Mucosa of gallbladder (tissue), 1 donor: ENCODE measurements around the gene TGFBR2. TPM values are rescaled to one million over a fixed set of nuclear protein-coding genes. Genes with fewer than 3 reads are reported as not detected.

Experiments used
- DNase-seq: peaks from one replicate; pipeline ENCODE4 v3.0.0-alpha.2; 2020; ENCODE audit warnings: low spot score
- total RNA-seq: library from RNA; stranded (reverse); gene quantifications from one replicate; pipeline ENCODE4 v1.2.1, GENCODE V29; 2021
- donor health status: DM: no; HTN: no; CAD: no.

The TGFBR2 gene
- total RNA-seq: 144 TPM

DNA sequence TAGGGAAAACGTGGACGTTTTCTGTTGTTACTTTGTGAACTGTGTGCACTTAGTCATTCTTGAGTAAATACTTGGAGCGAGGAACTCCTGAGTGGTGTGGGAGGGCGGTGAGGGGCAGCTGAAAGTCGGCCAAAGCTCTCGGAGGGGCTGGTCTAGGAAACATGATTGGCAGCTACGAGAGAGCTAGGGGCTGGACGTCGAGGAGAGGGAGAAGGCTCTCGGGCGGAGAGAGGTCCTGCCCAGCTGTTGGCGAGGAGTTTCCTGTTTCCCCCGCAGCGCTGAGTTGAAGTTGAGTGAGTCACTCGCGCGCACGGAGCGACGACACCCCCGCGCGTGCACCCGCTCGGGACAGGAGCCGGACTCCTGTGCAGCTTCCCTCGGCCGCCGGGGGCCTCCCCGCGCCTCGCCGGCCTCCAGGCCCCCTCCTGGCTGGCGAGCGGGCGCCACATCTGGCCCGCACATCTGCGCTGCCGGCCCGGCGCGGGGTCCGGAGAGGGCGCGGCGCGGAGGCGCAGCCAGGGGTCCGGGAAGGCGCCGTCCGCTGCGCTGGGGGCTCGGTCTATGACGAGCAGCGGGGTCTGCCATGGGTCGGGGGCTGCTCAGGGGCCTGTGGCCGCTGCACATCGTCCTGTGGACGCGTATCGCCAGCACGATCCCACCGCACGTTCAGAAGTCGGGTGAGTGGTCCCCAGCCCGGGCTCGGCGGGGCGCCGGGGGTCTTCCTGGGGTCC, at the start of gene TGFBR2:
TGFBR2 (plus strand) TSS at position 301 of the 731 bp plus-strand sequence; CDS start at position 584, 283 bp downstream.
- DNase-seq: peak; percentile 95

DNA sequence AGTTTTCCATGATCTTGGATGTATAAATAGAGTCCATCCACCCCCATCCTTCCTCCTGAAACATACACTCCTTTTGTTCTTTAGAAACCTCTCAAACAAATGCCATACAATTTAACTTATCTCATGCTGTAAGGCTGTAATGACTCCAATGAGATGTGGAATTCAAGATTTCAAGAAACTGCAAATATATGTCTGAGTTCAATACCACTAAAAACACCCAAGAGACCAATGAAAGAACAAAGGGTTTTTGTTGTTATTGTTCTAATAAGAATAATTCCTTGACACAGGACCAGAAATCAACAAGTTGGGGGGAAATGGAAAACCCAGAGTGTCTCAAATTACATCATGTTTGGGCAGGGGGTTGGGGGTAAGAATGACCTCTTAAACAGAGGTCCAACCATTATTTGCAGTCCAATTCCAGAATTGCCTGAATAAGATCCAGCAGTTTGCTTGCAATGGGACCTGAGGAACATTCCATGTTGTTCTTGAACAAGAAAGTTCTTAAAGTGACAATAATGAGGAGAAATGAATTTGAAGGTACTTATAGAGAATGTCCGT, 48.6 kb upstream of the TGFBR2 start:
- no peak for DNase-seq

DNA sequence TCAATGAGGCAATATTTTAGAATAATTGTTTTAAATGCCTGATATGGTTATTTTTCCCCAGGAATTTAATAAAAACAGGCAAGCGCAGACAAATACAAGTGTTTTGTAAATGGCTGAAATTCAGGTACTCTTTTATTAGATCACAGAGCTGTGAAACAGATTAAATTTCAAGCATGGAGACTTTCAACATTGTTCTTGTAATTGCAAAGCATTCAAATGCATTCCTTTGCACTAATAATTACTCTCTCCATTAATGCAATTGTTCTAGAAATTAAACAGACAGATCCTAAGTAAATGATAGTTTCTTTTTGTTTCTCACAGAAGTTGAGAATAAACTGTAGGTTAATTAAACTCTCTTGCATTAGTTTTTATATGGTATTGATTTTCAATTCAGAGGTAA, 42.4 kb upstream of the TGFBR2 start:
- DNase-seq: no peak

DNA sequence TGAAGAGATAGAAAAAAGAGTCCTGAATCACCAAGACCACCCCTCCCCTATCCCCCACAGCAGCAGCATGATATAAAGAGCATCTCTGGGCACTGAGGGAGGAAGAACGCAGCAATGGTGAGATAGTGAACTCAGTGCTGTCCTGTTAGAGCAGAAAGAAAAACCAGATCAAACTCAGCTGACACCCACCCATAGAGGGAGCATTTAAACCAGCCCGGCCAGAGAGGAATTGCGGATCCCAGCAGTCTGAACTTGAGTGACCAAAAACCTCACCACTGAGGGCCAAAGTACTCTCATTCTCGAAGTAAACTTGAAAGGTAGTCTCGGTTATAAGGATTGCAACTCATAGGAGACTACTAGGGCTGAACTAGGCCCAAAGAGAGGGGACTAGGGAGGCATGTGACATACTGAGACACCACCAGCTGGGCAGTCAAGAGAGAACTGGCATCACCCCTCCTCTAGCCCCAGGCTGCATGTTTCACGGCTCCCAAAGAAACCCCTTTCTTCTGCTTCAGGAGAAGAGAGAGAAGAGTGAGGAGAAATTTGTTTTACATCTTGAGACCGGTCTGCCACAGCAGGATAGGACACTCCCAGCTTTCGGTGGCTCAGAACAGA, 39.2 kb upstream of the TGFBR2 start:
- no peak for DNase-seq

DNA sequence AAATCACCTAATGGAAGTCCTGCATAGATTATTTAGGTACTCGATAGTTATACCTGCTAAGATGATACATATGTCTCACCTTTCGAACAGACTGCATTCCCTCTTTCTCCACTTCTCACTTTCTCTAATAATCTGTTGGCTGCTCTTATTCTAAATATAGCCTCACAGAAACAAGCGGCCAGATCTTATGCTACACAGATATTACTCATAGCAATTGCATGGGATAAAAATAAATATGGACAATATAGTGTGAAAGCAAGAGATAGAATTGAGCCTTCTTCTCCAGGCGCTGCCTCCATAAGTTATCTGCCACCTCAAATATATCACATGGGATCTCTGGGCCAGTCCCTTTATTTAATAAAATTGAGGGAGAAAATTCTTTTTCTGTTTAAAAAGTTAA, 29.5 kb upstream of the TGFBR2 start:
- no peak for DNase-seq

DNA sequence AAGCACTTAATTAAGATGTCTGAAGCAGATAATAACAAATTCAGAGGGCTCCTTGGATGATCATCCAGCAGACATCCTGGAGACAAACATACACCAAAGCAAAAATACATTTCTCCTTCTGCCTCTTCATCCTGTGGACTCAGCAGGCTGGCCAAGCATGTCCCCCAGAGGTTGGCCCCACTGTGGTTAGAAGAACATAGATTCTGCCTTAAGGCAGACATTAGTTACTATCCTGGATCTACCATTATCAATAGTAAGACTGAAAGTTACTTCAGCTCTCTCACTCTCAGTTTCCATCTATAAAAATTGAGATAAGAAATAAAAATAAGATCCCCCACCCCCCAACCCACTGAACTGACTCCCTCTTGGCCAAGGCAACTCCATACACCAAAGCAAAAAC, 28.6 kb upstream of the TGFBR2 start:
- no peak for DNase-seq

DNA sequence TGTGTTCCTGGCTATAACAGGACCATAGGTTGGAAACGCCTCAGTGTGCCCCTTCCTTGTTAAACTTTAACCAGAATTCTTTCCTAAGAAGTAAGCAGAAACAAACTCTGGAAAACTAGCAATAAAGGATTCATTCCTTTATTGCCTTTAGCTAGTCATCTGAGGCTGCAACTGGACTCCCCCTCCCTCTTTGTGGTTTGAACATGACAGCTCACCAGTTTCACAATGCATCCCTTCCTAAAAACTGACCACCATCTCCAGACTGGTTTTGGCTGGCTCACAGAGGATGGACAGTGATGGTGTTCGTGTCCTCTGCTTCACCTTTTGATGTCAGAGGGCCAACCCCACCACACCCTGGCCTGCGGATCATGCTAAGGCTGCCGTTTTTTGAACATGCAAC, 27.9 kb upstream of the TGFBR2 start:
- peak; percentile 40 for DNase-seq

DNA sequence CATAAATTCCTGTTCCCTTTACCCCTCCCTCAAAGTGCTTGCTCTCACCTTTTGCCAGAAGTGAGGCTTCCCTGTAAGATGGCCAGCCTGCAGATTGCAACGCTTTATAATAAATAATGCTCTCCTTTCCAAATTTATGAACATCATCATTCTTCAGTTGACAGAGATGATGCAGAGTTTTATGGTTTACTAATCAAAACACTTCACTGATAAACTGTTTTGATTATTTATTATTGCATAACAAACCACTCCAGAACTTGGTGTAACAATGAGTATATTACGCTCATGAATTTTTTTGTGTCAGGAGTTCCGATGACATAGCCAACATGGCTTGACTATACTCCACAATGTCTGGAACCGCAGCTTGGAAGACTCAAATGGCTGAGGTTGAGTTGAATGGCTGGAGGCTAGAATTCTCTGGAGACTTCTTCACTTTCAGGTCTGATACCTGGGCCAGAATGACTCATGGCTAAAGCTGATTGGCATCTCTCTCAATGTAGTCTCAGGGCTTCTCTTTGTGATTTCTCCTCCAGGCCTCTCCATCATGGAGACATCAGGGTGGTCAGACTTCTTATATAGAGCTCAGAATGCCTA, 27.3 kb upstream of the TGFBR2 start:
- DNase-seq: no peak

DNA sequence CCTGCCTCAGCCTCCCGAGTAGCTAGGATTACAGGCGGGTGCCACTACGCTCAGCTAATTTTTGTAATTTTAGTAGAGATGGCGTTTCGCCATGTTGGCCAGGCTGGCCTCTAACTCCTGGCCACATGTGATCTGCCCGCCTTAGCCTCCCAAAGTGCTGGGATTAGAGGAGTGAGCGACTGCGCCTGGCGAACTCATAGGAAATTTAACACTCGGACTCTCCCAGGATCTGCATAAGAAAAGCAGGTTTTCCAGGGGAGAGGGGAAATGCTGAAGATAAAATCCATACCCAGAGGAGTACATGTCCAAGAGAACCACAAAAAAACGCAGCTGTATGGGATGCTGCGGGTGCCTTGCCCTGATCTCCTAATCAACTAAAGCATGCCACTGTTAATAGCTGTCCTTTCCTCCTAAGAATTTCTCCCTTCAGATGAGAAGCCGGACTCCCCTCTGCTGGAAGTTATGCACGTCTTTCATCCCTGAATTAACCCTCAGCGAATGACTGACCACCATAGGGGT, 25.3 kb upstream of the TGFBR2 start:
- DNase-seq: no peak

DNA sequence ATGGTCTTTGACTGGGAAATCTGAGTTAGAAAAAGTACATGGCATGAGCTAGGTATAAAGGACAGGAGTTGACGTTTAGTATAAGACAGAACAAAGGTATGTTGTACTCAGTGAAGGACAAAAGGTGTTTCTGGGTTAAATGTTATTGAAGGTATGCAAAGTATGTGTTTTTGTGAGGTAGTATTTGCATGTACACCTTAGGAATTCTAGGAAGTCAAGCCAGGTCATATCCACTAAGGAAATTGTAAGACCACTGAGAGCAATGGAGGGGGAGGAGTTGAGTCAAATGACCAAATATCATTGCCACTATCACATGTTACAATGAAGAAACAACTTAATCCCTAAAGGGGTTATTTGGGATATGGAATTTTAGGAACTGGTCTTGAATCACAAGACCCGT, 24.4 kb upstream of the TGFBR2 start:
- no peak for DNase-seq

DNA sequence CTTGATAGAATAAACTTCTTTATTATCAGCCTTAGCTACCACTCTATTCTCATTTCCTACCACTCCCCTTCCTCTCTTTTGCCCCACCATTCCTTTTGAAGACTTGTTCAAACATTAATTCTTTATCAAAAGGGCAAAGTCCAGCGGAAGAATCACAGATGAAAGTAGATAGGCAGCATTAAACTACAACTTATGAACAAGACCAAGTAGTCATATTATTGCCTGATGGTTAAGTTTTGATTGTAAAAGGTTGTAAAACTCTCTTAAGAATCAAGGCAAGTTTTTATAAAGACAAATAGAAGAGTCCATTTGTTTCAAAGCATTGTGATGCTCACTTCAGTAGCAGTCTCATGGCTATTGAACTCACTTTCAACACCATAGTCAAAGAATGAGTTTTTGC, 22.4 kb upstream of the TGFBR2 start:
- no peak for DNase-seq

DNA sequence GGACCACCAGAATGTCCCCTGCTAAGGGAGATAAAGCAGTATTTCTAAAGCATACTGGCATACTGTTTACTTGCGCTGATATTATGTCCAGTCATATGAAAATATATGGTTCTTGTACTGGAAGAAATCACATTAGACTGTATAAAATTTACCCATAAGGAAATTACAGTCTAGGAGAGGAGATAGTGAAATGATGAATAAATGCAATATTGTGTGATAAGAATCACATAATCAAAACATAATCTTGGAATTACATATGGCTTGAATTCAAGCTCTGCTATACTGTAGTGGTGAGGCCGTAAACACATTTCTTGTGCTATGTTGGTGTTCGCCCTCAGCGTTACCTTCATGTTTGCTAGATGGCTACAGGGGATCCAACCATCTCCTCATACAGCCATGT, 20.7 kb upstream of the TGFBR2 start:
- DNase-seq: no peak

DNA sequence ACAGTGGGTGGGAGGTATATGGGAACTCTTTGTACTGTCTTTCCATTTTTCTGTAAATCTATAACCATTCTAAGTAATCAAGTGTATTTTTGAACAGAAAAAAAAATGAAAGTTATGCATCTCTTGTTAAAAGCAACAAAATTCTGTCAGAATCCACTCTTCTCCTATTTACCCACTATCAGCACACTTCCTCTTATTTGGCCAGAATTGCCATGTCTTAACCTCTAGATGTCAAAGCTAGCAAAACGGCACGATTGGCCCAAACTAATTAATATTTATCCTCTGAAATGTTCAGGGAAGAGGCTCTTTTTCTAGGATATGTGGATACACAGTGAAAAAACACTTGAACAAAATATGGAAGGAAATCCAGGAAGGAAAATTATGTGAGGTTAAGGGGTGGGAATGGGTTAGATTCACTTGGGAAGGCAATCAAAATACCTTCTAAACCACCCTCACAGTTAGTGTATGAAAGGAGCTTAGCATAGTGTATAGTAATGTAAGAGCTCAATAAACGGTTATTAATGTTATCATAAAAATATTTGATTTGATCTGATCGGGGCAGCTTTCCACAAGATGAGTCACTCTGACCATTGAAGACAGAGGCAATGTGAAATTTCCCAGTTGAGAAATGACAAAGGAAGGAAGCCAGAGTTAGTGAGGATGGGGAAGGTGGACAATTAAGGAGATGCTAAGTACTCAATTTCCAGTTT, 20.1 kb upstream of the TGFBR2 start:
- no peak for DNase-seq

DNA sequence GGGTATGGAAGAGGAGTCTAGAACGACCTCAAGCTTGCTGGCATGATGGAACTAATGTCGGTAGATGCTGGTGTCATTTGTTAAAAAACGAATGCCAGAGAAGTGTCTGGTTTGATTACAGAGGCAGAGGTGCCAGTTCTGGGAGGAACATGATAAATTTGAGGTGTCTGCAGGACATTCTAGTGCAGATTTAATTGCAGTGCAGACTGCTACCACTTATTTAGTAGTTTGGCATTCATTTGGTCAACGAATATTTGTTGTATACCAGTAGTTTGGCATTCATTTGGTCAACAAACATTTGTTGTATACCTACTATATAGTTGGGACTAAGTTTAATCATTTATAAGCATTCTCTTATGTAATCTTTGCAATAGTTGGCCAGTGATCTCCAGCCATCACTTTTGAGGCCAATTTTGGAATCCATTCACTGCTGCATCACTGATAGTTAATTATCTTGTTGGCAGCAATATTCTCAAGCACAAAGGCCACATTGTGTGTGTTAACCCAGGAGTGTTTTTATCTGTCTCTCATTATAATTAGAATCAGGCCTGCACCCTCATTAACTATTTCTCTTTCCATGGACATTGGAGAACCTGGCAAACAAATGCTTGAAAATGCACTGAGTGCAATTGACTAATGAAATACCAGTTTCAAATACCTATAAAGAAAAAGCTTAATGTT, 19.5 kb upstream of the TGFBR2 start:
- no peak for DNase-seq

DNA sequence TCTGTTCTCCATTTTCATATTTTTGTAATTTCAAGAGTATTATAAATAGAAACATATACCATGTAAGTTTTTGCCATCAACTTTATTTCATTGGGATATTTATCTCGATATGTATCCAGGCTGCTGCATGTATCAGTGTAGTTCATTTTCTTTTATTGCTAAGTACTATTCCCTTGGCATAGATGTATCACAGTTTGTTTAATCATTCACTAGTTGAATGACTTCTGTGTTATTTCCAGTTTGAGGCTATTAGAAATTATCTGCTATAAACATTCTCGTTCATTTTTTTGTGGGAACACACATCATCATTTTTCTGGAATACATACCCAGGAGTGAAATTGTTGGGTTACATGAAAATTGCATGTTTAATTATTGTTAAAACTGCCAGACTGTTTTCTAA, 18.5 kb upstream of the TGFBR2 start:
- no peak for DNase-seq

DNA sequence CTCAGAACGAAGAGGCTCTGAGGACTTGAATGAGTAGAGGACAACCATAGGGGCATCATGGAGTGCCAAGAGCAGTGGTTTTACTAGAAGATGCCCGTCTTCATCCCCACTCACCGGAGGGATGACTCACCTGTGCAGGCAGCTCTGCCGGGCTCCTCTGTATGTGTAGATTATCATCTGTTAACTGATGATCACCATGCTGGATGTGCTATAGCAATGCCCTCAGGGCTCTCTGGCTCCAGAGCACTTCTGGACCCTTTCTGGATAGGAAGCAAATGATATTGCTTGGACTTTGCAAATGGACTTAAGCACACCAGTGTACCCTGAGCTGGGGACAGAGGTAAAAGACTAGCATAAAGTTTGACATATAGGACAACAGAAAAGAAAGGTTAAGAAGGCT, 10.2 kb upstream of the TGFBR2 start:
- DNase-seq: no peak

DNA sequence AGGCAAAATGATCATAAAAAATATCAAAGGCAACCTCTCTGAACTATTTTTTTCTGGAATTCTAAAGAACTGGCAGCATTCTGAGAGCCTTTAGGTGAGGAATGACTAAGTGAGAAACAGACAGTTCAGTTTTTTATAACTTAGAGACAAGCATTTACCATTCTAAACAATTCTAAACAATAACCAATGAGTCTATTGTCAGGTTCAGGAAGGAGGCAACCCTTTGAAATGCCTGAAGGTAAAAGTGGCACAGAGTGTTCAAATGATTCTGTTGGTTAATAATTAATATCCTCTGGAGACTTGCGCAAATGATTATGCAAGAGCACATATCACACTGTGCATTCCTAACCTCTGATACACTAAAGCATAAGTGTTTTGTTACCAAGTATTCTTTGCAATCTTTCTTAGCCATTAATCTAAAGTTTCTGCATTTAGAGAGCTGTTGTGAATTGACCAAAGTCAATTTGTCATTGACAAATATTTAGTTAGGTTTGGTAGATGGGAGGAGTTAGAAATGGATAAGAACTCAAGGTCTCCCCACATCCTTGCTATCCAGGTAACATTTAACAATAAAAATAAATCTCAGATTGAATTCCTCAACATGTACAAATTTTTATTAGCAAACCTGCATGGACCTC, 9.2 kb upstream of the TGFBR2 start:
- DNase-seq: no peak

DNA sequence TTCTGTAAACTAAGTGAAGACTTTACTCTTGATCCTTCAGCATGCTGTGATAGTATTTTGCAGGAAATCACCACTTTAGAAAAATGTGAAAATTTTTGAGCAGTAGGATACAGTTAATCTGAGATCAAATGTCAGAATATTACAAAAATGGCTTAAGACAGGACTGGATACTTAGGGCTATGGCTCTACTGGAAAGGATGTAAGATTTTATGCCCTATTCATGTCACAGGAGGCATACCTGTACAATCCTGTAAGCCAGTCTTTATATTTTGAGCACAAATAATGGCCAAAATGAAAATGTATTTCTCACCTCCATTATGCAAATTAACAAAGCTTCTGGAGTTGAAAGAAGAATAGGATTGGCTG, 8.6 kb upstream of the TGFBR2 start:
- DNase-seq: no peak

DNA sequence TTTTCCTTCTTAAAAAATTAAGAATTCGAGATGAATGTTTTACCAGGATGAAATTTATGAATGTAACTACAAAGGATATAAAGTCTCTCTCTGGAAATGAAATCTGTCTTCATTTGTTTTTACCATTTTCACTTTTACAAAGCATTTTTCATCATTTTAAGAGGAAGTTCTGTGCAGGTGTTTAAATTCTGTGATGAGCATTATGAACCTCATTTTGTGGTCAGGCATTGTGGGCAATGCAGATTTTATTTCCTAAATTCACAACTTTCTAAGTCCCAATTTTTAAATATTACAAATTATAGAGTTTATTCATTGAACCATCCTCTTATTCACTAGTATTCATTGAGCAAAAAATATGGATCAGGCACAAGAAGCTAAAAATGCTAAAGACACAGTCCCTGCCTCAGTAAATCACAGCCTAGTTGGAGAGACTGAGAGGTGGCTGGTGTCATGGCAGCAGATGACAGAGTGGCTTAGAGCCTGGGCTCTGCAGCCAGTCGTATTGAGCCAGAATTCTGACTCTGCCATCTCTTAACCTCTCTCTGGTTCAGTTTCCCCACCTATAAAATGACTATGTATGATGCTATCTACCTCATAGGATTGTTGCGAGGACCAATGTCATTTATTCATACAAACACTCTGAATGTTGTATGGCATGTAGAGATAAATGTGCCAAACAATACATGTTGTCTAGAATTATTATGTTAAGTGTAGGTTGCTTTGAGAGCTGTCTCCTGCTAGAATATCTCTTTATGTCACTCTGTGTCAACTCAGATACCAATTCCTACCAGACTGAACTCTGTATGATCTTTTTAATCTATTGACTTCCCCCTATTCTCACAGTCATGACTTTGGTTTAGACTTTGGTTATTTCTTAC, 7.5 kb upstream of the TGFBR2 start:
- no peak for DNase-seq

DNA sequence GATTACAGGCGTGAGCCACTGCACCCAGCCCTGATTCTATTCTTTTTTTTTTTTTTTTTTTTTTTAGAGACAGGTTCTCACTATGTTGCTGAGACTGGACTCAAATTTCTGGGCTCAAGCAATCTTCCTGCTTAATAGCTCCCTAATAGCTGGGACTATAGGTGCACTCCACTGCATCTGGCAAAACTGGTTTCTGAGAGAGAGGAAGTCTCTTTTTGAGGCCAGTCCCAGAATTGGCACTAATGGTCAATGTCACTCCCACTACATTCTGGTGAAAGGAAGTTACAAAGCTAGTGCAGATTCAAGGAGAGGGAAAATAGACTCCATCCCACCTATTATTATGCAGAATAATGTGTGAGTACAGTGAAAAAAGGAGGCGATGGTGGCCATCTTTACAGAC, 5.8 kb upstream of the TGFBR2 start:
- no peak for DNase-seq
